HEK293 (cell line): ENCODE data around the gene HMMR.

ENCODE experiments used
- CTCF ChIA-PET: fragments of 350-600 bp; formaldehyde crosslinking; extraction: SDS; loops from one replicate; lab custom pipeline; 2021; ENCODE audit warnings: antibody characterized with exemption; lab: Yijun Ruan, JAX
- POLR2A ChIA-PET: fragments of 300-600 bp; formaldehyde crosslinking; extraction: SDS; loops from one replicate; lab custom pipeline; 2020; ENCODE audit warnings: antibody characterized with exemption, inconsistent platforms; lab: Yijun Ruan, JAX
- H3K27ac ChIP-seq: fragments of 200-500 bp; sonication (Bioruptor generic); 2 replicates; pipeline ENCODE4 v1.5.1; 2014; ENCODE audit warnings: low read depth, low read length, control low read depth, inconsistent platforms; ENCODE audit errors: extremely low read depth
- H3K36me3 ChIP-seq, 2 experiments: fragments of 200-500 bp in 1 of 2; sonication (Bioruptor generic) in 1 of 2; 1 replicate in 1 of 2; 2 replicates in 1 of 2; pipeline ENCODE4 v1.5.1; 2014 to 2017; ENCODE audit warnings: inconsistent platforms in 2 of 2, low read length in 2 of 2; ENCODE audit not compliant: control insufficient read depth in 2 of 2, insufficient read depth in 1 of 2
- H3K4me1 ChIP-seq: fragments of 200-500 bp; sonication (Bioruptor generic); 2 replicates; pipeline ENCODE4 v1.5.1; 2014; ENCODE audit warnings: mild to moderate bottlenecking, low read length, inconsistent platforms; ENCODE audit not compliant: control insufficient read depth, insufficient read depth
- H3K4me3 ChIP-seq: 2 replicates; pipeline ENCODE4 v1.5.1; 2011; ENCODE audit warnings: low read depth, mild to moderate bottlenecking, control low read depth, low read length, moderate library complexity
- H3K9me3 ChIP-seq: fragments of 200-500 bp; sonication (Bioruptor generic); 2 replicates; pipeline ENCODE4 v1.5.1; 2014; ENCODE audit warnings: low read depth, low read length, inconsistent platforms; ENCODE audit not compliant: control insufficient read depth, insufficient read depth
- ATF2 ChIP-seq: fragments of 450-650 bp; formaldehyde crosslinking; IDR thresholded peaks from 2 replicates; pipeline ENCODE4 v1.5.1; 2016; ENCODE audit warnings: missing biosample characterization, missing genetic modification characterization, low read depth
- PRDM1 ChIP-seq: fragments of 450-650 bp; formaldehyde crosslinking; IDR thresholded peaks from 2 replicates; pipeline ENCODE4; 2016; ENCODE audit warnings: missing biosample characterization, missing genetic modification characterization
- SP3 ChIP-seq: fragments of 450-650 bp; formaldehyde crosslinking; IDR thresholded peaks from 2 replicates; pipeline ENCODE4 v1.5.1; 2016; ENCODE audit warnings: missing biosample characterization, missing genetic modification characterization
- ZEB2 ChIP-seq: fragments of 450-650 bp; formaldehyde crosslinking; IDR thresholded peaks from 2 replicates; pipeline ENCODE4 v1.5.1; 2016; ENCODE audit warnings: missing biosample characterization, missing genetic modification characterization
- ZFP37 ChIP-seq: fragments of 450-650 bp; formaldehyde crosslinking; IDR thresholded peaks from 2 replicates; pipeline ENCODE4 v1.5.1; 2016; ENCODE audit warnings: missing biosample characterization, missing genetic modification characterization
- ZIC2 ChIP-seq: fragments of 450-650 bp; formaldehyde crosslinking; IDR thresholded peaks from 2 replicates; pipeline ENCODE4 v1.5.1; 2016; ENCODE audit warnings: missing biosample characterization, missing genetic modification characterization
- ZNF138 ChIP-seq: fragments of 450-650 bp; formaldehyde crosslinking; IDR thresholded peaks from 2 replicates; pipeline ENCODE4 v1.5.1; 2016; ENCODE audit warnings: missing biosample characterization, missing genetic modification characterization, borderline replicate concordance
- ZNF19 ChIP-seq: fragments of 450-650 bp; formaldehyde crosslinking; IDR thresholded peaks from 2 replicates; pipeline ENCODE4; 2016; ENCODE audit warnings: missing biosample characterization, missing genetic modification characterization, low read depth
- ZNF211 ChIP-seq: fragments of 450-650 bp; formaldehyde crosslinking; IDR thresholded peaks from 2 replicates; pipeline ENCODE4 v1.5.1; 2016; ENCODE audit warnings: low read depth, missing biosample characterization, missing genetic modification characterization
- ZNF335 ChIP-seq: fragments of 450-650 bp; formaldehyde crosslinking; conservative IDR thresholded peaks from 2 replicates; pipeline ENCODE4 v1.5.1; 2016; ENCODE audit warnings: missing biosample characterization, missing genetic modification characterization
- ZNF341 ChIP-seq: fragments of 450-650 bp; formaldehyde crosslinking; IDR thresholded peaks from 2 replicates; pipeline ENCODE4; 2016; ENCODE audit warnings: low read depth, missing biosample characterization, missing genetic modification characterization
- ZNF394 ChIP-seq: fragments of 450-650 bp; formaldehyde crosslinking; IDR thresholded peaks from 2 replicates; pipeline ENCODE4 v1.5.1; 2016; ENCODE audit warnings: missing biosample characterization, missing genetic modification characterization, mild to moderate bottlenecking, moderate library complexity, borderline replicate concordance
- ZNF449 ChIP-seq: fragments of 450-650 bp; formaldehyde crosslinking; IDR thresholded peaks from 2 replicates; pipeline ENCODE4 v1.5.1; 2017; ENCODE audit warnings: missing biosample characterization, mild to moderate bottlenecking, missing genetic modification characterization, moderate library complexity
- ZNF585B ChIP-seq: fragments of 450-650 bp; formaldehyde crosslinking; IDR thresholded peaks from 2 replicates; pipeline ENCODE4 v1.5.1; 2016; ENCODE audit warnings: missing biosample characterization, missing genetic modification characterization
- ZNF596 ChIP-seq: fragments of 450-650 bp; IDR thresholded peaks from 2 replicates; pipeline ENCODE4 v1.5.0; 2018; ENCODE audit warnings: missing biosample characterization, mild to moderate bottlenecking, missing genetic modification characterization, moderate library complexity
- ZNF692 ChIP-seq: fragments of 450-650 bp; formaldehyde crosslinking; IDR thresholded peaks from 2 replicates; pipeline ENCODE4 v1.5.1; 2016; ENCODE audit warnings: missing biosample characterization, missing genetic modification characterization
- ZNF707 ChIP-seq: fragments of 450-650 bp; formaldehyde crosslinking; IDR thresholded peaks from 2 replicates; pipeline ENCODE4 v1.5.1; 2016; ENCODE audit warnings: missing biosample characterization, missing genetic modification characterization
- TF ChIP-seq, protein P1 (sequence below): fragments of 450-650 bp; formaldehyde crosslinking; IDR thresholded peaks from 2 replicates; pipeline ENCODE4 v1.5.1; 2017; ENCODE audit warnings: missing biosample characterization, missing genetic modification characterization
- TF ChIP-seq, protein P2 (sequence below): fragments of 450-650 bp; formaldehyde crosslinking; conservative IDR thresholded peaks from 2 replicates; pipeline ENCODE4 v1.5.1; 2016; ENCODE audit warnings: low read depth, missing biosample characterization, missing genetic modification characterization
- TF ChIP-seq, protein P3 (sequence below): fragments of 450-650 bp; formaldehyde crosslinking; IDR thresholded peaks from 2 replicates; pipeline ENCODE4 v1.5.1; 2016; ENCODE audit warnings: missing biosample characterization, missing genetic modification characterization

Gene HMMR

DNA sequence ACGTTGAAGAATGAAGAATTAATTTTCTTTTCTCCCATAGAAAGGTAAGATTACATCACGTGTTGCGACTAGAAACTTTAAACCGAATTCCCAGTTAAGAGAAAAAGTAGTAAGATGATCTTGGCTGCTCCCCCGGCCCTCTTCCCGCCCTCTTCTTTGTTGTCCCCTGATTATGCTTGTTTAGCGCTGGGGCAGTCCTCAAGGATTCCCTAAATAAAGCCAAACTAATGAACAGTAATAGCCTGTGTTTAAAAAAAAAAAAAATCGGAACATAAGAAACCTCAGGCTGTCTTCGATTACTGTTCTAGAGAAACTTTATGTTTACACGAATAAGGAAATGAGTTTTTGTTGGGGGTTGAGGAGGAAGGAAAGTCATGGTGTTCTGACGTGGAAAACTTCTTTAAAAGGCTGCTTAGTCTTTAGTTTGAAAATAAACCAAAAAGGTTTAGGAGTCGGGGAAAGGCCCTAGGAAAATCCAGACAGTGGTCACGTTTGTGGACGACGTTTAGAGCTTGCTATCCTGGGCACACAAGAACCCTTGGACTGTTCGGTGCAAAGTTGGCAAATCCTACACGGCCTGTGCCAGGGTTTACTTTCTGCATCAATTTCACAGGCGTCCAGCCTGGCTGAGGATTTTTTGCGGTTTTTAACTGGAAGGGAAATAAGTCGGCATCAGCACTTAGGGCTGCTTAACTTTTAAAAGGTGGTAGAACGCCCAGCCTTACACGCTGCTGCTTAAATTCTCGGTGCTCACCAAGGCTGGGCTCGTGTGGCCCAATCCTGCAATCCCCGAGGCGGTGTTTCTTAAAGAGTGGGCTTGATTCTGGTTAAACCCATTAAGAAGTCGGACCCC, 43.9 kb downstream of the HMMR start (continued):
- TF ChIP-seq, protein P1, sequence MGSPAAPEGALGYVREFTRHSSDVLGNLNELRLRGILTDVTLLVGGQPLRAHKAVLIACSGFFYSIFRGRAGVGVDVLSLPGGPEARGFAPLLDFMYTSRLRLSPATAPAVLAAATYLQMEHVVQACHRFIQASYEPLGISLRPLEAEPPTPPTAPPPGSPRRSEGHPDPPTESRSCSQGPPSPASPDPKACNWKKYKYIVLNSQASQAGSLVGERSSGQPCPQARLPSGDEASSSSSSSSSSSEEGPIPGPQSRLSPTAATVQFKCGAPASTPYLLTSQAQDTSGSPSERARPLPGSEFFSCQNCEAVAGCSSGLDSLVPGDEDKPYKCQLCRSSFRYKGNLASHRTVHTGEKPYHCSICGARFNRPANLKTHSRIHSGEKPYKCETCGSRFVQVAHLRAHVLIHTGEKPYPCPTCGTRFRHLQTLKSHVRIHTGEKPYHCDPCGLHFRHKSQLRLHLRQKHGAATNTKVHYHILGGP (tag by site-specific recombination), result no peak
- peak; percentile 76 for TF ChIP-seq ZNF341 (tag by site-specific recombination)
- TF ChIP-seq, protein P2, sequence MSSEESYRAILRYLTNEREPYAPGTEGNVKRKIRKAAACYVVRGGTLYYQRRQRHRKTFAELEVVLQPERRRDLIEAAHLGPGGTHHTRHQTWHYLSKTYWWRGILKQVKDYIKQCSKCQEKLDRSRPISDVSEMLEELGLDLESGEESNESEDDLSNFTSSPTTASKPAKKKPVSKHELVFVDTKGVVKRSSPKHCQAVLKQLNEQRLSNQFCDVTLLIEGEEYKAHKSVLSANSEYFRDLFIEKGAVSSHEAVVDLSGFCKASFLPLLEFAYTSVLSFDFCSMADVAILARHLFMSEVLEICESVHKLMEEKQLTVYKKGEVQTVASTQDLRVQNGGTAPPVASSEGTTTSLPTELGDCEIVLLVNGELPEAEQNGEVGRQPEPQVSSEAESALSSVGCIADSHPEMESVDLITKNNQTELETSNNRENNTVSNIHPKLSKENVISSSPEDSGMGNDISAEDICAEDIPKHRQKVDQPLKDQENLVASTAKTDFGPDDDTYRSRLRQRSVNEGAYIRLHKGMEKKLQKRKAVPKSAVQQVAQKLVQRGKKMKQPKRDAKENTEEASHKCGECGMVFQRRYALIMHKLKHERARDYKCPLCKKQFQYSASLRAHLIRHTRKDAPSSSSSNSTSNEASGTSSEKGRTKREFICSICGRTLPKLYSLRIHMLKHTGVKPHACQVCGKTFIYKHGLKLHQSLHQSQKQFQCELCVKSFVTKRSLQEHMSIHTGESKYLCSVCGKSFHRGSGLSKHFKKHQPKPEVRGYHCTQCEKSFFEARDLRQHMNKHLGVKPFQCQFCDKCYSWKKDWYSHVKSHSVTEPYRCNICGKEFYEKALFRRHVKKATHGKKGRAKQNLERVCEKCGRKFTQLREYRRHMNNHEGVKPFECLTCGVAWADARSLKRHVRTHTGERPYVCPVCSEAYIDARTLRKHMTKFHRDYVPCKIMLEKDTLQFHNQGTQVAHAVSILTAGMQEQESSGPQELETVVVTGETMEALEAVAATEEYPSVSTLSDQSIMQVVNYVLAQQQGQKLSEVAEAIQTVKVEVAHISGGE (tag by site-specific recombination), result peak; percentile 66
- TF ChIP-seq ATF2 (tag by site-specific recombination), result no peak
- no peak for TF ChIP-seq ZIC2 (tag by site-specific recombination)
- TF ChIP-seq ZNF394 (tag by site-specific recombination), result no peak
- TF ChIP-seq ZNF449 (tag by site-specific recombination), result peak; percentile 77
- TF ChIP-seq ZFP37 (tag by site-specific recombination), result no peak
- peak; percentile 75 for TF ChIP-seq ZNF335
- 0 out of 2 replicates have a peak, but pooled peaks have one; percentile 16 for TF ChIP-seq SP3 (tag by site-specific recombination)
- TF ChIP-seq, all 188 proteins: peak for 15

- H3K36me3 ChIP-seq, result no peaks in the 10 kb centered on the region
- peaks cover 16% of the 10 kb centered on the region for H3K4me1 ChIP-seq
- TF ChIP-seq ZNF19 (tag by site-specific recombination), result no peak
- no peak for TF ChIP-seq ZFP37 (tag by site-specific recombination)
- TF ChIP-seq, protein P3, sequence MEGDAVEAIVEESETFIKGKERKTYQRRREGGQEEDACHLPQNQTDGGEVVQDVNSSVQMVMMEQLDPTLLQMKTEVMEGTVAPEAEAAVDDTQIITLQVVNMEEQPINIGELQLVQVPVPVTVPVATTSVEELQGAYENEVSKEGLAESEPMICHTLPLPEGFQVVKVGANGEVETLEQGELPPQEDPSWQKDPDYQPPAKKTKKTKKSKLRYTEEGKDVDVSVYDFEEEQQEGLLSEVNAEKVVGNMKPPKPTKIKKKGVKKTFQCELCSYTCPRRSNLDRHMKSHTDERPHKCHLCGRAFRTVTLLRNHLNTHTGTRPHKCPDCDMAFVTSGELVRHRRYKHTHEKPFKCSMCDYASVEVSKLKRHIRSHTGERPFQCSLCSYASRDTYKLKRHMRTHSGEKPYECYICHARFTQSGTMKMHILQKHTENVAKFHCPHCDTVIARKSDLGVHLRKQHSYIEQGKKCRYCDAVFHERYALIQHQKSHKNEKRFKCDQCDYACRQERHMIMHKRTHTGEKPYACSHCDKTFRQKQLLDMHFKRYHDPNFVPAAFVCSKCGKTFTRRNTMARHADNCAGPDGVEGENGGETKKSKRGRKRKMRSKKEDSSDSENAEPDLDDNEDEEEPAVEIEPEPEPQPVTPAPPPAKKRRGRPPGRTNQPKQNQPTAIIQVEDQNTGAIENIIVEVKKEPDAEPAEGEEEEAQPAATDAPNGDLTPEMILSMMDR, result no peak
- no peak for TF ChIP-seq ZEB2 (tag by site-specific recombination)
- TF ChIP-seq, protein P2 (tag by site-specific recombination), result no peak
- TF ChIP-seq PRDM1 (tag by site-specific recombination), result no peak
- no peak for TF ChIP-seq ZNF692
- TF ChIP-seq ZNF596, result no peak
- no peak for TF ChIP-seq ZNF211 (tag by site-specific recombination)
- TF ChIP-seq ZNF138, result no peak
- no peak for TF ChIP-seq ZNF585B
- TF ChIP-seq ZNF707 (tag by site-specific recombination), result no peak
- no peaks in the 10 kb centered on the region for H3K9me3 ChIP-seq
- H3K27ac ChIP-seq, result peak overlapping the region; percentile 92
- CTCF ChIA-PET, result interaction anchor here (0.7 to 1.0 kb wide), 4 partner anchors 22 to 1112 kb away, joined by 3 to 4 read pairs (median 3); partner anchors contain the start of gene HMMR
- H3K4me3 ChIP-seq, result peak overlapping the region; percentile 43
- POLR2A ChIA-PET, result interaction anchor here (0.6 to 2.1 kb wide), 6 partner anchors 28 to 67 kb away, joined by 3 to 49 read pairs (median 4); partner anchors contain the start of genes CCNG1, HMMR and NUDCD2
Observed at GRCh38 chr5:163505049-163505367, 44.6 kb downstream of the HMMR start.
